ENCODE data around the gene IMMP2L. TPM values are rescaled to one million over a fixed set of nuclear protein-coding genes. Genes with fewer than 3 reads are reported as not detected.
"Not testable (repeated sequence)": the region's sequence is repeated elsewhere in the genome, so short reads cannot be mapped to it uniquely, and the experiment has no call there.

Gene IMMP2L
- total RNA-seq, 1 donor = 19.9 TPM

GRCh38 chr7:111588065-111588433 lies 25.8 kb upstream of the IMMP2L start:
- Histone ChIP-seq H3K4me1 (ENCODE audit: insufficient read depth, low read length) (no peaks in the 10 kb centered on the region), H3K9me3 (ENCODE audit: low read depth, low read length) (no peaks in the 10 kb centered on the region), H3K79me2 (ENCODE audit: insufficient read depth, low read length) (no peaks in the 10 kb centered on the region), H4K20me1 (ENCODE audit: insufficient read depth, low read length) (no peaks in the 10 kb centered on the region), H3K4me3 (ENCODE audit: insufficient read depth, low read length) (no peak overlapping the region), H2AFZ (ENCODE audit: low read length) (peak overlapping the region; percentile 46), H3K36me3 (ENCODE audit: insufficient read depth, low read length) (no peaks in the 10 kb centered on the region), H3K4me2 (ENCODE audit: insufficient read depth, low read length) (no peak overlapping the region), H3K27ac (ENCODE audit: low read depth, low read length) (no peak overlapping the region), H3K27me3 (ENCODE audit: insufficient read depth, low read length) (no peaks in the 10 kb centered on the region)
- no peak for DNase-seq (ENCODE audit: insufficient read length, low spot score, missing footprints)
- no peak for TF ChIP-seq CTCF (IDR thresholded peaks at IDR 0.05; ENCODE audit: extremely low read depth, low read depth, low read length)

GRCh38 chr7:111587410-111588064 lies 25.2 kb upstream of the IMMP2L start:
- TF ChIP-seq CTCF (IDR thresholded peaks at IDR 0.05; ENCODE audit: extremely low read depth, low read depth, low read length) = no peak
- no peaks in the 10 kb centered on the region for H3K79me2 ChIP-seq (ENCODE audit: insufficient read depth, low read length)
- DNase-seq (ENCODE audit: insufficient read length, low spot score, missing footprints) = no peak
- H3K9me3 ChIP-seq (ENCODE audit: low read depth, low read length) = no peaks in the 10 kb centered on the region
- H2AFZ ChIP-seq (ENCODE audit: low read length) = no peak overlapping the region
- H3K4me2 ChIP-seq (ENCODE audit: insufficient read depth, low read length) = no peak overlapping the region
- no peaks in the 10 kb centered on the region for H3K4me1 ChIP-seq (ENCODE audit: insufficient read depth, low read length)
- no peak overlapping the region for H3K27ac ChIP-seq (ENCODE audit: low read depth, low read length)
- H3K4me3 ChIP-seq (ENCODE audit: insufficient read depth, low read length) = no peak overlapping the region
- no peaks in the 10 kb centered on the region for H4K20me1 ChIP-seq (ENCODE audit: insufficient read depth, low read length)
- no peaks in the 10 kb centered on the region for H3K36me3 ChIP-seq (ENCODE audit: insufficient read depth, low read length)
- H3K27me3 ChIP-seq (ENCODE audit: insufficient read depth, low read length) = no peaks in the 10 kb centered on the region

GRCh38 chr7:111586711-111587409 lies 24.6 kb upstream of the IMMP2L start:
- no peak overlapping the region for H3K4me3 ChIP-seq (ENCODE audit: insufficient read depth, low read length)
- H3K9me3 ChIP-seq (ENCODE audit: low read depth, low read length) = no peaks in the 10 kb centered on the region
- H3K27ac ChIP-seq (ENCODE audit: low read depth, low read length) = no peak overlapping the region
- H3K36me3 ChIP-seq (ENCODE audit: insufficient read depth, low read length) = no peaks in the 10 kb centered on the region
- no peaks in the 10 kb centered on the region for H4K20me1 ChIP-seq (ENCODE audit: insufficient read depth, low read length)
- H3K79me2 ChIP-seq (ENCODE audit: insufficient read depth, low read length) = no peaks in the 10 kb centered on the region
- no peak overlapping the region for H3K4me2 ChIP-seq (ENCODE audit: insufficient read depth, low read length)
- H3K27me3 ChIP-seq (ENCODE audit: insufficient read depth, low read length) = no peaks in the 10 kb centered on the region
- peak; percentile 36 for DNase-seq (ENCODE audit: insufficient read length, low spot score, missing footprints)
- H2AFZ ChIP-seq (ENCODE audit: low read length) = no peak overlapping the region
- TF ChIP-seq CTCF (IDR thresholded peaks at IDR 0.05; ENCODE audit: extremely low read depth, low read depth, low read length) = no peak
- H3K4me1 ChIP-seq (ENCODE audit: insufficient read depth, low read length) = no peaks in the 10 kb centered on the region

GRCh38 chr7:111581784-111582488 lies 19.6 kb upstream of the IMMP2L start:
- H2AFZ ChIP-seq (ENCODE audit: low read length); H3K4me2 ChIP-seq (ENCODE audit: insufficient read depth, low read length); H4K20me1 ChIP-seq (ENCODE audit: insufficient read depth, low read length); H3K27me3 ChIP-seq (ENCODE audit: insufficient read depth, low read length); H3K4me1 ChIP-seq (ENCODE audit: insufficient read depth, low read length); H3K4me3 ChIP-seq (ENCODE audit: insufficient read depth, low read length); H3K36me3 ChIP-seq (ENCODE audit: insufficient read depth, low read length); H3K79me2 ChIP-seq (ENCODE audit: insufficient read depth, low read length); DNase-seq (ENCODE audit: insufficient read length, low spot score, missing footprints); H3K27ac ChIP-seq (ENCODE audit: low read depth, low read length); H3K9me3 ChIP-seq (ENCODE audit: low read depth, low read length): not testable (repeated sequence)

GRCh38 chr7:111581207-111581606 lies 18.9 kb upstream of the IMMP2L start:
- H3K36me3 ChIP-seq (ENCODE audit: insufficient read depth, low read length); H3K4me2 ChIP-seq (ENCODE audit: insufficient read depth, low read length); H2AFZ ChIP-seq (ENCODE audit: low read length); H3K4me3 ChIP-seq (ENCODE audit: insufficient read depth, low read length); DNase-seq (ENCODE audit: insufficient read length, low spot score, missing footprints); H3K4me1 ChIP-seq (ENCODE audit: insufficient read depth, low read length); H3K9me3 ChIP-seq (ENCODE audit: low read depth, low read length); H4K20me1 ChIP-seq (ENCODE audit: insufficient read depth, low read length); H3K27ac ChIP-seq (ENCODE audit: low read depth, low read length); H3K79me2 ChIP-seq (ENCODE audit: insufficient read depth, low read length); H3K27me3 ChIP-seq (ENCODE audit: insufficient read depth, low read length): not testable (repeated sequence)

All from osteoblast (primary cell).